K562 (cell line): ENCODE measurements around the gene IL13RA1. TPM values are rescaled to one million over a fixed set of nuclear protein-coding genes. Genes with fewer than 3 reads are reported as not detected.

Experiments used
- ATAC-seq: fragments of 200-7000 bp; cut with Tn5 transposase; 3 replicates; pipeline ENCODE4 v1.9.1; 2020; ENCODE audit warnings: moderate library complexity
- BruUV-seq: library from RNA; stranded (reverse); fragments of 400-500 nt; replicated peaks from 2 replicates; lab custom pipeline; 2021; lab: Mats Ljungman, UMichigan
- CTCF ChIA-PET: fragments of 300-600 bp; formaldehyde crosslinking; extraction: SDS; loops from one replicate; lab custom pipeline; 2021; ENCODE audit warnings: low intra/inter-chr PET ratio; lab: Yijun Ruan, JAX
- POLR2A ChIA-PET: fragments of 300-600, 350-650 bp; sonication (Branson Sonifier 250); formaldehyde crosslinking; extraction: SDS; loops from one replicate; lab custom pipeline; 2021; ENCODE audit warnings: antibody characterized with exemption, inconsistent platforms; lab: Yijun Ruan, JAX
- DNase-seq, 4 experiments: peaks; one replicate each; pipeline versions ENCODE4 v3.0.0 to v3.0.0-alpha.2; 2011 to 2018; ENCODE audit warnings: low spot score in 3 of 4, mixed read lengths in 3 of 4; ENCODE audit errors: extremely low read depth in 1 of 4
- FAIRE-seq: peaks from 2 replicates; lab custom pipeline; 2011; peaks lifted over from hg19 to GRCh38; lab: Jason Lieb, UNC
- H2AFZ ChIP-seq: 2 replicates; pipeline ENCODE4 v1.6.0; 2011; ENCODE audit warnings: low read depth, low read length, control low read depth, inconsistent platforms
- H3K27ac ChIP-seq: fragments of 200-600 bp; 3 replicates; pipeline ENCODE4 v1.8.0; 2011; ENCODE audit warnings: low read depth, mild to moderate bottlenecking, control low read depth, inconsistent platforms, low read length, moderate library complexity, mixed read lengths; ENCODE audit errors: extremely low read depth
- H3K27me3 ChIP-seq, 2 experiments: fragments of 300-600 bp in 1 of 2; 2 replicates in 1 of 2; 3 replicates in 1 of 2; pipeline versions ENCODE4 v1.6.0 to v1.8.0; 2011; ENCODE audit warnings: inconsistent platforms in 2 of 2, low read length in 2 of 2, mild to moderate bottlenecking in 1 of 2, mixed read lengths in 1 of 2, moderate library complexity in 1 of 2; ENCODE audit not compliant: control insufficient read depth in 2 of 2, insufficient read depth in 2 of 2
- H3K36me3 ChIP-seq: fragments of 300-600 bp; 3 replicates; pipeline ENCODE4 v1.8.0; 2011; ENCODE audit warnings: mild to moderate bottlenecking, low read length, inconsistent platforms; ENCODE audit not compliant: control insufficient read depth, insufficient read depth
- H3K4me1 ChIP-seq, 2 experiments: fragments of 200-600 bp in 1 of 2; replicated peaks in 1 of 2; 2 replicates in 1 of 2; 3 replicates in 1 of 2; pipeline versions ENCODE4 v1.5.1 to v1.8.0; 2011; ENCODE audit warnings: inconsistent platforms in 2 of 2, low read length in 2 of 2, mild to moderate bottlenecking in 1 of 2, mixed read lengths in 1 of 2, moderate library complexity in 1 of 2; ENCODE audit not compliant: control insufficient read depth in 2 of 2, insufficient read depth in 2 of 2
- H3K4me2 ChIP-seq: 2 replicates; pipeline ENCODE4 v1.6.1; 2011; ENCODE audit warnings: low read length, control low read depth, inconsistent platforms, mixed read lengths; ENCODE audit not compliant: insufficient read depth
- H3K4me3 ChIP-seq: fragments of 200-600 bp; sonication (generic), shearing (Covaris generic); 2 replicates; pipeline ENCODE4 v1.5.1; 2016; ENCODE audit warnings: control low read depth, inconsistent platforms
- H3K79me2 ChIP-seq: fragments of 200-600 bp; 3 replicates; pipeline ENCODE4 v1.8.0; 2011; ENCODE audit warnings: low read length, inconsistent platforms; ENCODE audit not compliant: control insufficient read depth, insufficient read depth
- H3K9ac ChIP-seq, 2 experiments: 2 replicates each; pipeline versions ENCODE4 v1.6.0 to v1.6.1; 2011; ENCODE audit warnings: low read depth in 2 of 2, low read length in 2 of 2, control low read depth in 1 of 2, inconsistent platforms in 1 of 2, mild to moderate bottlenecking in 1 of 2, mixed read lengths in 1 of 2; ENCODE audit not compliant: insufficient read depth in 1 of 2
- H3K9me1 ChIP-seq: one replicate; pipeline ENCODE4 v1.6.0; 2011; ENCODE audit warnings: inconsistent platforms, mild to moderate bottlenecking, low read length, moderate library complexity; ENCODE audit not compliant: control insufficient read depth, insufficient read depth
- H3K9me3 ChIP-seq: replicated peaks from 2 replicates; pipeline ENCODE4 v1.5.1; 2011; ENCODE audit warnings: low read depth, low read length, inconsistent platforms; ENCODE audit not compliant: control insufficient read depth, insufficient read depth
- H4K20me1 ChIP-seq: replicated peaks from 2 replicates; pipeline ENCODE4 v1.6.1; 2011; ENCODE audit warnings: low read length, inconsistent platforms, mixed read lengths; ENCODE audit not compliant: control insufficient read depth, insufficient read depth
- BHLHE40 ChIP-seq: IDR thresholded peaks from 2 replicates; pipeline ENCODE4 v1.6.1; 2011; ENCODE audit warnings: low read length, improper control_type of control experiment
- BRD9 ChIP-seq: fragments of 450-650 bp; IDR thresholded peaks from 2 replicates; pipeline ENCODE4 v1.6.1; 2018; ENCODE audit warnings: low read depth; ENCODE audit not compliant: partially characterized antibody
- CTBP1 ChIP-seq: fragments of 450-650 bp; IDR thresholded peaks from 2 replicates; pipeline ENCODE4 v1.6.1; 2016; ENCODE audit warnings: borderline replicate concordance
- IRF2 ChIP-seq: sonication (generic); formaldehyde crosslinking; IDR thresholded peaks from 2 replicates; pipeline ENCODE4 v1.8.1; 2022; ENCODE audit warnings: mild to moderate bottlenecking, missing genetic modification reagents
- MTF1 ChIP-seq: fragments of 250-450 bp; sonication (Bioruptor Pico); IDR thresholded peaks from 2 replicates; pipeline ENCODE4 v1.9.0; 2021; ENCODE audit warnings: moderate library complexity, mild to moderate bottlenecking, inconsistent platforms, borderline replicate concordance
- NELFE ChIP-seq: IDR thresholded peaks from 2 replicates; pipeline ENCODE4 v1.6.1; 2011; ENCODE audit warnings: mild to moderate bottlenecking; ENCODE audit not compliant: insufficient read depth, insufficient read length
- RCOR1 ChIP-seq, 2 experiments: IDR thresholded peaks; 2 replicates each; pipeline ENCODE4 v1.6.1; 2012; ENCODE audit warnings: low read depth in 2 of 2, low read length in 2 of 2, borderline replicate concordance in 1 of 2, improper control_type of control experiment in 1 of 2
- TARDBP ChIP-seq: fragments of 450-650 bp; IDR thresholded peaks from 2 replicates; pipeline ENCODE4 v1.6.1; 2016
- ZNF584 ChIP-seq: fragments of 200-800 bp; sonication (Bioruptor generic); IDR thresholded peaks from 2 replicates; pipeline ENCODE4 v1.6.1; 2016; ENCODE audit warnings: low read depth, mild to moderate bottlenecking, missing genetic modification characterization, missing compliant biosample characterization
- WGBS: fragments of 100-300 bp; shearing (Covaris generic); methylation state at CpG from one replicate; pipeline ENCODE4 v1.1.6; 2016; ENCODE audit warnings: low coverage, mixed read lengths; ENCODE audit not compliant: insufficient coverage; ENCODE audit errors: missing lambda C conversion rate; 5-methylcytosine and 5-hydroxymethylcytosine counted together
- in situ Hi-C: fragments of 300-500 bp; cut with MboI; formaldehyde crosslinking; loops from 4 replicates; pipeline ENCODE4 v1.15.0; 2018; ENCODE audit warnings: inconsistent platforms, mixed read lengths
- intact Hi-C: fragments of 100-400 bp; cut with micrococcal nuclease; formaldehyde crosslinking; loops from 2 replicates; pipeline ENCODE4 v1.14.2; 2022
- polyA plus RNA-seq, 8 experiments: library from polyadenylated mRNA; depleted of rRNA in 4 of 8; stranded (reverse) in 5 of 8; unstranded in 3 of 8; fragments of >200 nt; fragmentation: Nextera tagmentation in 2 of 8; fragmentation: Illumina TruSeq in 1 of 8; extraction: Ambion mirVana in 2 of 8; extraction: Trizol in 1 of 8; gene quantifications; 2 replicates each; pipeline versions ENCODE4 v1.2.1 to v1.2.3, GENCODE V29; 2011 to 2014; ENCODE audit warnings: inconsistent platforms in 1 of 8, missing spikeins in 1 of 8
- total RNA-seq, 7 experiments: library from RNA; depleted of rRNA in 6 of 7; stranded (reverse); fragments of >200 nt in 6 of 7; fragmentation: Illumina TruSeq in 2 of 7; extraction: Trizol in 2 of 7; gene quantifications; 2 replicates each; pipeline versions ENCODE4 v1.2.1 to v1.2.3, GENCODE V29; 2011 to 2021; ENCODE audit warnings: low replicate concordance in 1 of 7
- TF ChIP-seq, protein P1 (sequence below): fragments of 450-650 bp; formaldehyde crosslinking; IDR thresholded peaks from 2 replicates; pipeline ENCODE4 v1.4.0; 2022; ENCODE audit warnings: missing genetic modification characterization
- TF ChIP-seq, protein P2 (sequence below): IDR thresholded peaks from 2 replicates; pipeline ENCODE4 v1.6.1; 2011; ENCODE audit warnings: borderline replicate concordance, low read depth, mild to moderate bottlenecking, moderate library complexity, low read length; ENCODE audit not compliant: insufficient read depth, poor library complexity, severe bottlenecking

The IL13RA1 gene
- total and polyA plus RNA-seq, 9 of the 15 experiments (the other 6 are each of a cell fraction or from before 2014, with no cell fraction given), result 2.9 to 22.9 (median 12.2) TPM

DNA sequence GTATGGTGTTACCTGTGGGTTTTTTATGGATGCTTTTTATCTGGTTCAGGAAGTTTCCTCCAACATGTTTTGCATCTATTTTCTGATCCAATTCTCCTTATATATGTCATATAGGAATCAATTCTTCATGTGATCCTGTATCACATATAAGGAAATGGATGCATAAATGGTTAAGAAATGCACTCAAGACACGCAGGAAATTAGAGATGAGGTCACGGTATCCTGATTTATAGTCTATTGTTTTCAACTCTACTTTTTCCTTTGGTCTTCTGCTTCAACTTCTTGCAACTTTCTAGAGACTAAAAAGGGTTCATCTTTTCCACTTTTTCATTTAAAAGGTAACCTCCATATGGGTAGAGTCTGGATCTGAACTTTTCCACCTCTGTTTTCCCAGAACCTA lies 33.6 kb upstream of the IL13RA1 start:
- Histone ChIP-seq H3K36me3 (peaks cover 3% of the 10 kb centered on the region; the same call in 1 of the 3 replicates), H3K4me2 (no peak overlapping the region), H3K9ac (no peak overlapping the region), H3K4me1 (no peaks in the 10 kb centered on the region), H3K9me1 (no peaks in the 10 kb centered on the region), H3K27ac (no peak overlapping the region), H3K27me3 (no peaks in the 10 kb centered on the region), H4K20me1 (no peaks in the 10 kb centered on the region), H3K9me3 (no peaks in the 10 kb centered on the region), H3K79me2 (no peaks in the 10 kb centered on the region), H3K4me3 (no peak overlapping the region), H2AFZ (no peak overlapping the region)
- in situ Hi-C loops, result no loop called here
- TF ChIP-seq NELFE, result no peak
- ChIA-PET CTCF (no interaction called here), POLR2A (no interaction called here)
- no peak for DNase-seq
- 30% methylated on average over 2 of the region's 2 CpGs for WGBS
- ATAC-seq, result no peak
- no peak for FAIRE-seq
- no TSS peak for BruUV-seq
- intact Hi-C loops, result no loop called here

DNA sequence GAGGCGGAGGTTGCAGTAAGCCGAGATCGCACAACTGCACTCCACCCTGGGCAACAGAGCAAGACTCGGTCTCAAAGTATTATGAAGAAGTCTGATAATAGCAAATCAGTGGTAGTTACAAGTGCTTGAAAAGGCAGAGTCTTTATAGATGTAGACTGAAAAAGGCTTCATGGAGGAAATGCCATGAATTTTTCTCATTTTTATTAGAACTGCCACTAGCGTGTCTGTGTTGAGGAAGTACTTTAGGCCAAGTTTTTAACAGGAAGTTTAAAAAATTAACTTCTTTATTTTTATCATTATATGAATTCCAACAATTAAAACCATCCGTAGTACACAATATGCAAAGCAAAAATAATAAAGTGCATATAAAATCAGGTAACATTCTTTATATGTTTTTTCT lies 32.8 kb upstream of the IL13RA1 start:
- no peak for ATAC-seq
- CTCF ChIA-PET, result no interaction called here
- intact Hi-C loops, result no loop called here
- TF ChIP-seq TARDBP, result no peak
- no peak for TF ChIP-seq MTF1
- TF ChIP-seq BRD9, result no peak
- no peak for TF ChIP-seq ZNF584 (CRISPR knock-in tag)
- TF ChIP-seq, protein P1, sequence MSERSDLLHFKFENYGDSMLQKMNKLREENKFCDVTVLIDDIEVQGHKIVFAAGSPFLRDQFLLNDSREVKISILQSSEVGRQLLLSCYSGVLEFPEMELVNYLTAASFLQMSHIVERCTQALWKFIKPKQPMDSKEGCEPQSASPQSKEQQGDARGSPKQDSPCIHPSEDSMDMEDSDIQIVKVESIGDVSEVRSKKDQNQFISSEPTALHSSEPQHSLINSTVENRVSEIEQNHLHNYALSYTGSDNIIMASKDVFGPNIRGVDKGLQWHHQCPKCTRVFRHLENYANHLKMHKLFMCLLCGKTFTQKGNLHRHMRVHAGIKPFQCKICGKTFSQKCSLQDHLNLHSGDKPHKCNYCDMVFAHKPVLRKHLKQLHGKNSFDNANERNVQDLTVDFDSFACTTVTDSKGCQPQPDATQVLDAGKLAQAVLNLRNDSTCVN, result no peak
- TF ChIP-seq IRF2 (CRISPR knock-in tag), result no peak
- TF ChIP-seq CTBP1, result no peak
- no peak for TF ChIP-seq BHLHE40
- TF ChIP-seq, protein P2, sequence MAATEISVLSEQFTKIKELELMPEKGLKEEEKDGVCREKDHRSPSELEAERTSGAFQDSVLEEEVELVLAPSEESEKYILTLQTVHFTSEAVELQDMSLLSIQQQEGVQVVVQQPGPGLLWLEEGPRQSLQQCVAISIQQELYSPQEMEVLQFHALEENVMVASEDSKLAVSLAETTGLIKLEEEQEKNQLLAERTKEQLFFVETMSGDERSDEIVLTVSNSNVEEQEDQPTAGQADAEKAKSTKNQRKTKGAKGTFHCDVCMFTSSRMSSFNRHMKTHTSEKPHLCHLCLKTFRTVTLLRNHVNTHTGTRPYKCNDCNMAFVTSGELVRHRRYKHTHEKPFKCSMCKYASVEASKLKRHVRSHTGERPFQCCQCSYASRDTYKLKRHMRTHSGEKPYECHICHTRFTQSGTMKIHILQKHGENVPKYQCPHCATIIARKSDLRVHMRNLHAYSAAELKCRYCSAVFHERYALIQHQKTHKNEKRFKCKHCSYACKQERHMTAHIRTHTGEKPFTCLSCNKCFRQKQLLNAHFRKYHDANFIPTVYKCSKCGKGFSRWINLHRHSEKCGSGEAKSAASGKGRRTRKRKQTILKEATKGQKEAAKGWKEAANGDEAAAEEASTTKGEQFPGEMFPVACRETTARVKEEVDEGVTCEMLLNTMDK, result no peak
- no peak for TF ChIP-seq RCOR1 (IDR thresholded peaks at IDR 0.05; ENCODE audit: borderline replicate concordance in 1 of 2, low read depth in 2 of 2, low read length in 2 of 2)

More for the DNA sequence above, 32.8 kb upstream of the IL13RA1 start:
- H3K4me3 ChIP-seq, result no peak overlapping the region
- no peaks in the 10 kb centered on the region for H3K9me1 ChIP-seq
- in situ Hi-C loops, result no loop called here
- no peak overlapping the region for H3K27ac ChIP-seq
- H3K9ac ChIP-seq, result no peak overlapping the region
- no peak overlapping the region for H3K4me2 ChIP-seq
- no peaks in the 10 kb centered on the region for H3K27me3 ChIP-seq
- WGBS, result 90% methylated on average over 4 of the region's 6 CpGs
- no peak overlapping the region for H2AFZ ChIP-seq
- H4K20me1 ChIP-seq, result no peaks in the 10 kb centered on the region
- H3K36me3 ChIP-seq, result peaks cover 3% of the 10 kb centered on the region; the same call in 1 of the 3 replicates
- H3K9me3 ChIP-seq, result no peaks in the 10 kb centered on the region
- no peaks in the 10 kb centered on the region for H3K4me1 ChIP-seq
- POLR2A ChIA-PET, result no interaction called here
- no TSS peak for BruUV-seq
- H3K79me2 ChIP-seq, result no peaks in the 10 kb centered on the region
- no peak for FAIRE-seq
- DNase-seq, result no peak
